Activated T-helper 2 cell treated with anti-CD3 and anti-CD28 coated beads, Interferon-gamma antibody, Interleukin-2, Interleukin-4, amounts not matched to agents 10 μg/mL and 5 μg/mL and 100 μg/mL, durations not matched to agents 14 hours and 24 hours and 36 hours (primary cell): ENCODE measurements around the gene SPR. TPM values are rescaled to one million over a fixed set of nuclear protein-coding genes. Genes with fewer than 3 reads are reported as not detected.
"Not testable (repeated sequence)": the region's sequence is repeated elsewhere in the genome, so short reads cannot be mapped to it uniquely, and the experiment has no call there.

Experiments
- DNase-seq: peaks from one replicate; pipeline ENCODE4 v3.0.0; 2021; ENCODE audit warnings: low spot score
- H3K27ac Mint-ChIP-seq: one replicate; pipeline ENCODE4 v1.8.0; 2021; ENCODE audit warnings: mixed read lengths
- H3K27me3 Mint-ChIP-seq: one replicate; pipeline ENCODE4 v1.8.0; 2021; ENCODE audit warnings: low read depth, mixed read lengths
- H3K36me3 Mint-ChIP-seq: one replicate; pipeline ENCODE4 v1.8.0; 2021; ENCODE audit warnings: low read depth, mixed read lengths
- H3K4me1 Mint-ChIP-seq: one replicate; pipeline ENCODE4 v1.8.0; 2021; ENCODE audit warnings: low read depth, mixed read lengths
- H3K4me3 Mint-ChIP-seq: one replicate; pipeline ENCODE4 v1.8.0; 2021; ENCODE audit warnings: low read depth, mild to moderate bottlenecking, moderate library complexity, mixed read lengths
- H3K9me3 Mint-ChIP-seq: one replicate; pipeline ENCODE4 v1.8.0; 2021; ENCODE audit warnings: mixed read lengths
- intact Hi-C: fragments of 100-400 bp; cut with micrococcal nuclease; formaldehyde crosslinking; loops from one replicate; pipeline ENCODE4 v1.15.1; 2023
- total RNA-seq: library from RNA; stranded (reverse); gene quantifications from 2 replicates; pipeline ENCODE4 v1.2.3, GENCODE V29; 2022

SPR gene
- total RNA-seq, 1 donor from 2014 or later, result 9.9 TPM

GRCh38 chr2:72893594-72894319 lies 6.5 kb downstream of the SPR start:
- no peaks in the 10 kb centered on the region for H3K36me3 Mint-ChIP-seq
- intact Hi-C loops, result loop anchor here (1.0 to 5.0 kb wide), 2 partner anchors 80 to 194 kb away; no protein-coding TSS in a partner anchor

GRCh38 chr2:72894514-72894913 lies 7.3 kb downstream of the SPR start:
- Mint-ChIP-seq H3K4me1 (no peaks in the 10 kb centered on the region), H3K36me3 (no peaks in the 10 kb centered on the region), H3K9me3 (no peaks in the 10 kb centered on the region), H3K4me3 (no peak overlapping the region), H3K27me3 (peaks cover 29% of the 10 kb centered on the region), H3K27ac (no peak overlapping the region)
- intact Hi-C loops, result loop anchor here (5.0 kb wide), 1 partner anchor 193 kb away; no protein-coding TSS in a partner anchor
- DNase-seq, result no peak

More at GRCh38 chr2:72893594-72894319, 6.5 kb downstream of the SPR start:
- no peak overlapping the region for H3K27ac Mint-ChIP-seq
- H3K4me3 Mint-ChIP-seq, result no peak overlapping the region
- H3K9me3 Mint-ChIP-seq, result no peaks in the 10 kb centered on the region
- H3K4me1 Mint-ChIP-seq, result no peaks in the 10 kb centered on the region
- peaks cover 21% of the 10 kb centered on the region for H3K27me3 Mint-ChIP-seq
- DNase-seq, result no peak

DNA sequence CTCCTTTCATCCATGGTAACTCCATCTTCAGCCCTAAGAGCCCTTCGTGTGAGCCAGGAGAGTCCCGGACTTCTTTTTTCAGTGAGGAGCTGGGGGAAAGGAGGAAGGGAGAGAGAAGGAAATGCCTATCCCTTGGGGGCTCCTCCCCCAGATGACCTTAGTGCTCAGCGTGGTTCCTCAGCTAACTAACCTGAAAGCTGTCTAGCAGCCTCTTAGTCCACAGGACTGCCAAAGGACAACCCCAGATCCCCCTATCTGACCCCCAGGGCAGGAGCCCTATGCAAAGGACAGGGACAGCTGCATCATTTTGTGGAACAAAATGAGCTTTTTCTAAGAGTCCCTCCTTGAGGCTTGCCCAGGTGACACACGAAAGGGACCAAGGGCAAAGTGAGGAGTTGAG lies 7.9 kb downstream of the SPR start:
- no peak for DNase-seq
- Mint-ChIP-seq H3K4me3 (no peak overlapping the region), H3K27me3 (peaks cover 30% of the 10 kb centered on the region), H3K9me3 (no peaks in the 10 kb centered on the region), H3K4me1 (no peaks in the 10 kb centered on the region), H3K36me3 (no peaks in the 10 kb centered on the region), H3K27ac (no peak overlapping the region)
- intact Hi-C loops, result no loop called here

- no peaks in the 10 kb centered on the region for H3K36me3 Mint-ChIP-seq
- H3K27me3 Mint-ChIP-seq, result peaks cover 34% of the 10 kb centered on the region
- no peaks in the 10 kb centered on the region for H3K4me1 Mint-ChIP-seq
- no peak overlapping the region for H3K27ac Mint-ChIP-seq
- no peaks in the 10 kb centered on the region for H3K9me3 Mint-ChIP-seq
- intact Hi-C loops, result no loop called here
- no peak overlapping the region for H3K4me3 Mint-ChIP-seq
- DNase-seq, result no peak
Measured at GRCh38 chr2:72895759-72896281, 8.6 kb downstream of the SPR start.

- Mint-ChIP-seq H3K4me1 (no peaks in the 10 kb centered on the region), H3K27me3 (peaks cover 41% of the 10 kb centered on the region), H3K36me3 (no peaks in the 10 kb centered on the region), H3K4me3 (no peak overlapping the region), H3K27ac (no peak overlapping the region), H3K9me3 (no peaks in the 10 kb centered on the region)
- DNase-seq, result no peak
- intact Hi-C loops, result no loop called here
Measured at GRCh38 chr2:72896446-72896845, 9.2 kb downstream of the SPR start.

GRCh38 chr2:72897785-72898584 lies 10.8 kb downstream of the SPR start:
- H3K9me3 Mint-ChIP-seq, result no peaks in the 10 kb centered on the region
- no peaks in the 10 kb centered on the region for H3K36me3 Mint-ChIP-seq
- intact Hi-C loops, result no loop called here
- no peak overlapping the region for H3K27ac Mint-ChIP-seq
- H3K4me3 Mint-ChIP-seq, result no peak overlapping the region
- H3K4me1 Mint-ChIP-seq, result no peaks in the 10 kb centered on the region
- H3K27me3 Mint-ChIP-seq, result peaks cover 51% of the 10 kb centered on the region
- DNase-seq, result no peak

DNA sequence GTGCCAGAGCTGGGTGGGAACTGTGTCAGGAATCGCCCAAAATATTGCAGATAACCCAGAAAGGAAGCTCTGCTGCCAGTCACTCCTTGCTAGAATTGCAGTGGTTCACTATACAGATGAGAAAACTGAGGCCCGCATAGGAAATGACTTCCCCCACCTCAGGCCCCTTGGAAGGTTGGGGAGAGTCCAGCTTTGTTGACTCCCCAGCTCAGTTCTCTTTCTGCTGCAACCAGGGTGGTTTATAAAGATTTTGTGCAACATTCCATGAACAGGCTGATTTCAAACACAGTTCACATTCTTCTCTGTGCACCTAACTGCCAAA lies 11.3 kb downstream of the SPR start:
- H3K9me3 Mint-ChIP-seq, result no peaks in the 10 kb centered on the region
- no peaks in the 10 kb centered on the region for H3K36me3 Mint-ChIP-seq
- peaks cover 56% of the 10 kb centered on the region for H3K27me3 Mint-ChIP-seq
- no peak overlapping the region for H3K27ac Mint-ChIP-seq
- no peak overlapping the region for H3K4me3 Mint-ChIP-seq
- no peak for DNase-seq
- H3K4me1 Mint-ChIP-seq, result no peaks in the 10 kb centered on the region
- intact Hi-C loops, result no loop called here

DNA sequence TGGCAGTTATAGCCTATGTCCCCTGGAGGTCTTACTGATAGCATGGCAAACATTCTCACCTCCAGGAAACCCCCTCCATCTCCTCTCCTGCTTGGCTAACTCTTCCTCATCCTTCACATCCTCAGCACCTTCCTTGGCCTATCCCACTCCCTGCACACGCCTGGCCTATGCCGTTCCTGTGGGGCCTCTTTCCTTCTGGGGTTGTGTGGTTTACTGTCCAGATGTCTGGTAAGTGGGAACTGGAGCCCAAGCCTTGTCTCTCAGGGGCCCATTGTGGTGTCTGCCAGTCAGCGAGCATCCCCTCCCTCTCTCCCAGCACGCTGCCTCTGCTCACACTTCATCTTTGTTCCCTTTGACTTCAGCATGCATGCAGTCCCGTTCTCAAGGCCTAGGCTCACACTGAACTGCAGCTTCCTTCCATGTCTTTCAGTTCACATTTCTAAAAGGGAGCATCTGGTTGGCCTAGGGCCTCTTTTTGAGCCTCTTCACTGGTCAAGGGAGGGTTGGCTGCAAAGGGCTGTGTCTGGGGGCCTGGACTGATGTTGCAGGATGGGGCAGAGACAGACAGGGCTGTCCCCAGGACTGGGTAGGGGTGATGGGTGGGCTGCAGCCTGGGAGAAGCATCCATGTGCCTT lies 13.1 kb downstream of the SPR start:
- Mint-ChIP-seq H3K36me3 (no peaks in the 10 kb centered on the region), H3K9me3 (no peaks in the 10 kb centered on the region), H3K27ac (no peak overlapping the region), H3K4me3 (no peak overlapping the region), H3K4me1 (no peaks in the 10 kb centered on the region), H3K27me3 (peaks cover 64% of the 10 kb centered on the region)
- no peak for DNase-seq
- intact Hi-C loops, result no loop called here

GRCh38 chr2:72901426-72901825 lies 14.2 kb downstream of the SPR start:
- Mint-ChIP-seq H3K4me1 (no peaks in the 10 kb centered on the region), H3K27ac (no peak overlapping the region), H3K27me3 (peaks cover 66% of the 10 kb centered on the region), H3K9me3 (no peaks in the 10 kb centered on the region), H3K36me3 (no peaks in the 10 kb centered on the region), H3K4me3 (no peak overlapping the region)
- intact Hi-C loops, result no loop called here
- no peak for DNase-seq

GRCh38 chr2:72907369-72907768 lies 20.2 kb downstream of the SPR start:
- H3K27ac Mint-ChIP-seq, intact Hi-C loops: not testable (repeated sequence)

DNA sequence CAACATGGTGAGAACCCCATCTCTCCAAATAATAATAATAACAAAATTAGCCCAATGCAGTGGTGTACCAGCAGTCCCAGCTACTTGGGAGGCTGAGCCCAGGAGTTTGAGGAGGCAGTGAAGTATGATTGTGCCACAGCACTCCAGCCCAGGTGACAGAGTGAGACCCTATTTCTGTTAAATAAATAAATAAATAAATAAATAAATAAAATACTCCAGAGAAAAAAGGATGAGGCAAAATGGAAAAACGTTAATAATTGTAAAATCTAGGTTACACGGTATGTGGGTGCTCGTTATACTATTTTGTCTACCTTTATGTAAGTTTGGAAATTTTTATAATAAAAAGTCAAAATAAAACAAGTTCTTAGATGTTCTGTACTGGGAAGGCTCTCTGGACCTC lies 21.5 kb downstream of the SPR start:
- Mint-ChIP-seq H3K27me3 (peaks cover 63% of the 10 kb centered on the region), H3K36me3 (no peaks in the 10 kb centered on the region), H3K4me1 (no peaks in the 10 kb centered on the region), H3K4me3 (no peak overlapping the region), H3K9me3 (no peaks in the 10 kb centered on the region), H3K27ac (no peak overlapping the region)
- no peak for DNase-seq
- intact Hi-C loops, result no loop called here

More at GRCh38 chr2:72907369-72907768, 20.2 kb downstream of the SPR start:
- H3K27me3 Mint-ChIP-seq, result peaks cover 64% of the 10 kb centered on the region
- H3K4me1 Mint-ChIP-seq, H3K9me3 Mint-ChIP-seq, H3K4me3 Mint-ChIP-seq, H3K36me3 Mint-ChIP-seq, DNase-seq: not testable (repeated sequence)

DNA sequence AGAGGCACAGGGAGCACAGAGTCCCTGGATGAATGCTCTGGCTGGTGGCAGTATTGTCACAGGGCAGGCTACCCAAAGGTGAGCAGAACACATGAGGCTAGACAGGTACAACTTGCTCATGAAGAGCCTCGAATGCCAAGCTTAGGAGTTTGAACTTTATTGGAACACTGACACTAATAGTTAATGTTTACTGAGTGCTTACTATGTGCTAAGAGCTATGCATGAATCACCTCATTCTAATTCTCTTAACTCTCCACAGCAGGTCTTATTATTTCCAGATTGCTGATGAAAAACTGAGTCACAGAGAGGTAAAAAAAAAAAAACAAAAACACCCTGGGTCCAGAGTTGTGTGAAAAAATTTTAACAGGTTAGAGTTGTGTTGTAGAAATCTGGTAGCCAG lies 24.0 kb downstream of the SPR start:
- Mint-ChIP-seq H3K27me3 (peaks cover 66% of the 10 kb centered on the region), H3K36me3 (no peaks in the 10 kb centered on the region), H3K4me3 (no peak overlapping the region), H3K27ac (no peak overlapping the region), H3K4me1 (peaks cover 3% of the 10 kb centered on the region), H3K9me3 (no peaks in the 10 kb centered on the region)
- no peak for DNase-seq
- intact Hi-C loops, result no loop called here
